ENCODE results near the gene GIT2. TPM values are rescaled to one million over a fixed set of nuclear protein-coding genes. Genes with fewer than 3 reads are reported as not detected.

Gene GIT2
- total and polyA plus RNA-seq, 10 of the 15 experiments (the other 5 are each of a cell fraction or from before 2014, with no cell fraction given) = 9.1 to 49.9 (median 43.9) TPM

DNA sequence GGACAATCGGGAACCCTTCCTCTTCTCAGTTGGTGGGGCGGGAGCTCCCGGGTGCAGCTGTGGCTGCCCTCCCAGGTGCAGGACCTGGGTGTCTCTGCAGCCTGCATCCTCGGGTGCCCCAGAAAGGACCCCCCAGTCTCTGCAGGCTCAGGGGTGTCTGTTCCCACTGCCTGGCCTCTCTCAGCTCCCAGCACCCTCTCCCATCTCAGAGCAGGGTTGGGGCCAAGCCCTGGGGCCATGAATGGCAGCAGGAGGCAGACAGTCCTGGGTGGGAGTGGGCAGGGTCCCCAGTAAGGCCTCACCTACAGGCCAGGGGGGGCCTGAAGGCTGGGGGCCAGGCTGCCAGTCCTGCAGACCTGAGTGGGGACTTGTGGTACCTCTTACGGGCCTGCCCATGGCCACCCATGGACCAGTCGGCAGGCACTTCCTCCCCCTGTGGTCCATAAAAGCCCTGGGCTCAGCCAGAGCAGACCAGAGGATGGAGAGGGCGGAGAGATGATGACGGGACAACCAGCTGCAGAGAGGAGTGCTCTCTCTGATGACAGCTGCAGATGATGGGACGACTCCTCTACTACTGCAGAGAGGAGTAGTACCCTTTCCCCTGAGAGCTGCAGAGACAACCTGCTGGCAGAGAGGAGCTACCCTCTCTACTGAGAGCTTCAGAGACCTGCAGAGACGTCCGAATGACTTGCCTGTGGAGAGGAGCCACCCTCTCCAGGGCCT is 69.5 kb downstream of the GIT2 start (continued):
- TF ChIP-seq ZNF217 (IDR thresholded peaks at IDR 0.05) (no peak), ZNF622 (IDR thresholded peaks at IDR 0.05) (no peak), ZZZ3 (IDR thresholded peaks at IDR 0.05; ENCODE audit: control insufficient read depth, insufficient read length, low read depth) (no peak), IRF3 (IDR thresholded peaks at IDR 0.05) (no peak), ZBTB4 (CRISPR knock-in tag; IDR thresholded peaks at IDR 0.05) (no peak), IRF4 (IDR thresholded peaks at IDR 0.05; ENCODE audit: low read depth, low read length) (no peak)

DNA sequence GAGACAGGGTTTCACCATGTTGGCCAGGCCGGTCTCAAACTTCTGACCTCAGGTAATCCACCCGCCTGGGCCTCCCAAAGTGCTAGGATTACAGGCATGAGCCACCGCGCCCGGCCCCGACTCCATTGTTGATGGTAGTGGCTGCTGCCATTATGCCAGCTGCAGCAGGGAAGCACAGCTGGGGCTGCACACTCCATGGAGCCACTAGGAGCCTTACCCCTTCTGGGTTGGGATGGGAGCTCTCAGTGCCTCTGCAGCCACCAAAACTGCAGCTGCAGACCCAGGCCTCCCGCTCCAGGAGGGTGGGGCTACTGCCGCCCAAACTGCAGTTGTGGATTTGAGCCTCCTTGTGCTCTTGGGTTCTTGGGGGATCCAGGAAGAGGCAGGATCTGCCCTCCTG is 70.2 kb downstream of the GIT2 start:
- H3K4me2 ChIP-seq (ENCODE audit: control insufficient read depth, insufficient read depth) = no peak overlapping the region
- no peak for DNase-seq (ENCODE audit: low read depth, low spot score)
- no peak for FAIRE-seq
- no peaks in the 10 kb centered on the region for H3K27me3 ChIP-seq (replicated peaks in 1 of 2; ENCODE audit: control insufficient read depth in 2 of 2, insufficient read depth in 2 of 2, low read length in 1 of 2)
- POLR2A ChIA-PET = no interaction called here
- no peaks in the 10 kb centered on the region for H3K4me1 ChIP-seq (ENCODE audit: control insufficient read depth, insufficient read depth, low read length)
- no peaks in the 10 kb centered on the region for H4K20me1 ChIP-seq (ENCODE audit: control insufficient read depth, insufficient read depth)
- H2AFZ ChIP-seq (ENCODE audit: control insufficient read depth, low read depth, low read length) = no peak overlapping the region
- SMC1A ChIA-PET (ENCODE audit: uncharacterized antibody, unreplicated experiment) = no interaction called here
- H3K27ac ChIP-seq (ENCODE audit: control insufficient read depth, insufficient read depth) = no peak overlapping the region
- intact Hi-C loops (cut with micrococcal nuclease; ENCODE audit: unreplicated experiment) = loop anchor here (5.0 kb wide), 1 partner anchor 74 kb away; no protein-coding TSS in a partner anchor
- no peaks in the 10 kb centered on the region for H3K9me3 ChIP-seq (replicated peaks; ENCODE audit: control insufficient read depth, insufficient read depth, low read length)
- H3K36me3 ChIP-seq (ENCODE audit: control insufficient read depth in 2 of 2, insufficient read depth in 2 of 2, low read length in 1 of 2) = peaks cover 3 to 4% of the 10 kb centered on the region in 2 experiments
- in situ Hi-C loops (cut with MboI) = no loop called here
- ATAC-seq = no peak
- H3K79me2 ChIP-seq (ENCODE audit: control insufficient read depth, insufficient read depth, low read length) = no peaks in the 10 kb centered on the region
- WGBS (ENCODE audit: insufficient coverage, insufficient replicate concordance, low lambda C conversion rate, missing lambda C conversion rate) = 91% methylated on average over 8 of the region's 8 CpGs
- CTCF ChIA-PET = interaction anchor here (0.9 to 1.4 kb wide), 3 partner anchors 25 to 72 kb away, joined by 3 to 4 read pairs (median 3); no protein-coding TSS in a partner anchor
- H3K9ac ChIP-seq (ENCODE audit: control insufficient read depth, insufficient read depth, low read length) = no peak overlapping the region
- RAD21 ChIA-PET (ENCODE audit: unreplicated experiment) = no interaction called here
- no TSS peak for BruUV-seq (replicated peaks)
- no peak overlapping the region for H3K4me3 ChIP-seq
- TF ChIP-seq BRCA1 (IDR thresholded peaks at IDR 0.05; ENCODE audit: low read depth, low read length) = no peak
- no peak for TF ChIP-seq HSF1 (IDR thresholded peaks at IDR 0.05; ENCODE audit: low read depth, low read length)
- no peak for TF ChIP-seq SKIL (IDR thresholded peaks at IDR 0.05; ENCODE audit: low read depth, poor library complexity, severe bottlenecking)
- no peak for TF ChIP-seq RELA (IDR thresholded peaks at IDR 0.05; ENCODE audit: borderline replicate concordance, partially characterized antibody)
- TF ChIP-seq SUZ12 (IDR thresholded peaks at IDR 0.05; ENCODE audit: unreplicated experiment) = no peak
- TF ChIP-seq, protein P1, sequence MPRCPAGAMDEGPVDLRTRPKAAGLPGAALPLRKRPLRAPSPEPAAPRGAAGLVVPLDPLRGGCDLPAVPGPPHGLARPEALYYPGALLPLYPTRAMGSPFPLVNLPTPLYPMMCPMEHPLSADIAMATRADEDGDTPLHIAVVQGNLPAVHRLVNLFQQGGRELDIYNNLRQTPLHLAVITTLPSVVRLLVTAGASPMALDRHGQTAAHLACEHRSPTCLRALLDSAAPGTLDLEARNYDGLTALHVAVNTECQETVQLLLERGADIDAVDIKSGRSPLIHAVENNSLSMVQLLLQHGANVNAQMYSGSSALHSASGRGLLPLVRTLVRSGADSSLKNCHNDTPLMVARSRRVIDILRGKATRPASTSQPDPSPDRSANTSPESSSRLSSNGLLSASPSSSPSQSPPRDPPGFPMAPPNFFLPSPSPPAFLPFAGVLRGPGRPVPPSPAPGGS (IDR thresholded peaks at IDR 0.05; ENCODE audit: borderline replicate concordance, insufficient read depth, low read depth, low read length, poor library complexity, severe bottlenecking) = no peak
